H1 (cell line): ENCODE measurements around the gene MBNL2. TPM values are rescaled to one million over a fixed set of nuclear protein-coding genes. Genes with fewer than 3 reads are reported as not detected.

Experiments used
- CTCF ChIA-PET: fragments of 300-600 bp; sonication (Branson Sonifier 250); formaldehyde crosslinking; loops from one replicate; lab custom pipeline; 2021; ENCODE audit not compliant: partially characterized antibody; lab: Charles Lee
- POLR2A ChIA-PET: fragments of 300-600 bp; sonication (Branson Sonifier 250); formaldehyde crosslinking; loops from one replicate; lab custom pipeline; 2021; ENCODE audit warnings: inconsistent platforms; ENCODE audit not compliant: partially characterized antibody; lab: Charles Lee
- DNase-seq, 2 experiments: peaks; one replicate each; pipeline versions ENCODE4 v3.0.0 to v3.0.0-alpha.2; 2010 to 2022; ENCODE audit warnings: low spot score in 2 of 2, low read depth in 1 of 2, mixed read lengths in 1 of 2
- FAIRE-seq: peaks from 2 replicates; lab custom pipeline; 2011; peaks lifted over from hg19 to GRCh38; lab: Jason Lieb, UNC
- H2AFZ ChIP-seq: 2 replicates; pipeline ENCODE4 v1.8.1; 2012; ENCODE audit warnings: low read length, inconsistent platforms
- H2AK5ac ChIP-seq: 2 replicates; pipeline ENCODE4 v1.6.1; 2013; ENCODE audit warnings: low read depth, low read length
- H2BK120ac ChIP-seq: replicated peaks from 2 replicates; pipeline ENCODE3; 2013; ENCODE audit warnings: low read depth, low read length, inconsistent platforms
- H2BK12ac ChIP-seq: 2 replicates; pipeline ENCODE4 v1.6.1; 2013; ENCODE audit warnings: low read depth, low read length
- H2BK15ac ChIP-seq: 2 replicates; pipeline ENCODE4 v1.6.1; 2013; ENCODE audit warnings: low read length
- H2BK20ac ChIP-seq: 2 replicates; pipeline ENCODE4 v1.6.1; 2013; ENCODE audit warnings: low read length
- H2BK5ac ChIP-seq: 2 replicates; pipeline ENCODE4 v1.6.1; 2013; ENCODE audit warnings: low read depth, low read length
- H3K14ac ChIP-seq: 2 replicates; pipeline ENCODE4 v1.6.1; 2013; ENCODE audit warnings: inconsistent platforms; ENCODE audit not compliant: insufficient read length
- H3K18ac ChIP-seq: 2 replicates; pipeline ENCODE4 v1.6.1; 2013; ENCODE audit warnings: low read length; ENCODE audit errors: extremely low read depth
- H3K23ac ChIP-seq: 2 replicates; pipeline ENCODE4 v1.6.1; 2013; ENCODE audit warnings: inconsistent platforms; ENCODE audit not compliant: insufficient read length
- H3K23me2 ChIP-seq: 2 replicates; pipeline ENCODE4 v1.6.1; 2013; ENCODE audit warnings: low read depth, low read length
- H3K27ac ChIP-seq: 2 replicates; pipeline ENCODE4 v1.6.1; 2011; ENCODE audit warnings: low read depth, low read length, inconsistent platforms
- H3K27me3 ChIP-seq, 4 experiments: replicated peaks in 1 of 4; 1 replicate in 1 of 4; 2 replicates in 3 of 4; pipeline versions ENCODE4 v1.6.1 to v1.8.1; 2011 to 2013; ENCODE audit warnings: low read length in 3 of 4, mild to moderate bottlenecking in 3 of 4, inconsistent platforms in 2 of 4, mixed read lengths in 2 of 4, moderate library complexity in 1 of 4; ENCODE audit not compliant: control insufficient read depth in 3 of 4, insufficient read depth in 3 of 4; ENCODE audit errors: extremely low read depth in 1 of 4
- H3K36me3 ChIP-seq, 4 experiments: 2 replicates each; pipeline versions ENCODE4 v1.6.1 to v1.8.1; 2011 to 2013; ENCODE audit warnings: mild to moderate bottlenecking in 4 of 4, low read length in 3 of 4, moderate library complexity in 2 of 4, control low read depth in 1 of 4, inconsistent platforms in 1 of 4; ENCODE audit not compliant: insufficient read depth in 4 of 4, control insufficient read depth in 2 of 4
- H3K4ac ChIP-seq: replicated peaks from 2 replicates; pipeline ENCODE3; 2013; ENCODE audit warnings: low read length, low read depth, mixed read lengths, inconsistent platforms; ENCODE audit not compliant: insufficient read length
- H3K4me1 ChIP-seq, 4 experiments: replicated peaks in 1 of 4; 1 replicate in 1 of 4; 2 replicates in 3 of 4; pipeline versions ENCODE4 v1.6.1 to v1.8.1; 2011 to 2013; ENCODE audit warnings: low read length in 3 of 4, inconsistent platforms in 2 of 4, mixed read lengths in 1 of 4; ENCODE audit not compliant: insufficient read depth in 4 of 4, control insufficient read depth in 3 of 4
- H3K4me2 ChIP-seq, 2 experiments: 2 replicates each; pipeline versions ENCODE4 v1.6.1 to v1.8.1; 2011 to 2013; ENCODE audit warnings: low read depth in 2 of 2, low read length in 2 of 2, control low read depth in 1 of 2, inconsistent platforms in 1 of 2, mild to moderate bottlenecking in 1 of 2; ENCODE audit not compliant: insufficient read depth in 1 of 2
- H3K4me3 ChIP-seq, 4 experiments: fragments of 200-600, 300-600 bp in 1 of 4; sonication (generic), shearing (Covaris generic), sonication (Bioruptor Twin) in 1 of 4; 2 replicates each; pipeline versions ENCODE4 v1.5.1 to v1.8.1; 2011 to 2016; ENCODE audit warnings: low read length in 4 of 4, low read depth in 3 of 4, control low read depth in 2 of 4, inconsistent platforms in 2 of 4, mild to moderate bottlenecking in 2 of 4, mixed read lengths in 1 of 4, moderate library complexity in 1 of 4; ENCODE audit not compliant: insufficient read depth in 2 of 4; ENCODE audit errors: extremely low read depth in 1 of 4
- H3K56ac ChIP-seq: replicated peaks from 2 replicates; pipeline ENCODE3; 2013; ENCODE audit warnings: low read depth, mild to moderate bottlenecking, mixed read lengths, low read length, inconsistent platforms; ENCODE audit not compliant: insufficient read length
- H3K79me1 ChIP-seq: 2 replicates; pipeline ENCODE4 v1.6.1; 2013; ENCODE audit warnings: low read depth, low read length, control low read depth
- H3K79me2 ChIP-seq, 2 experiments: 2 replicates each; pipeline versions ENCODE4 v1.6.1 to v1.8.1; 2012 to 2013; ENCODE audit warnings: low read length in 2 of 2, mild to moderate bottlenecking in 2 of 2, inconsistent platforms in 1 of 2; ENCODE audit not compliant: insufficient read depth in 2 of 2, control insufficient read depth in 1 of 2
- H3K9ac ChIP-seq, 4 experiments: replicated peaks in 1 of 4; 1 replicate in 1 of 4; 2 replicates in 3 of 4; pipeline versions ENCODE4 v1.6.1 to v1.8.1; 2011 to 2013; ENCODE audit warnings: low read depth in 3 of 4, low read length in 3 of 4, control low read depth in 2 of 4, mild to moderate bottlenecking in 2 of 4, moderate library complexity in 2 of 4, inconsistent platforms in 1 of 4; ENCODE audit errors: extremely low read depth in 1 of 4
- H3K9me3 ChIP-seq, 2 experiments: 2 replicates each; pipeline versions ENCODE4 v1.6.1 to v1.8.1; 2012 to 2013; ENCODE audit warnings: mild to moderate bottlenecking in 2 of 2, moderate library complexity in 2 of 2, control low read depth in 1 of 2, inconsistent platforms in 1 of 2, low read depth in 1 of 2, low read length in 1 of 2, mixed read lengths in 1 of 2; ENCODE audit not compliant: insufficient read depth in 2 of 2
- H4K20me1 ChIP-seq, 2 experiments: replicated peaks in 1 of 2; 2 replicates each; pipeline versions ENCODE3 to v1.8.1; 2011 to 2013; ENCODE audit warnings: inconsistent platforms in 2 of 2, low read length in 2 of 2, mild to moderate bottlenecking in 1 of 2; ENCODE audit not compliant: insufficient read depth in 2 of 2, control insufficient read depth in 1 of 2
- H4K5ac ChIP-seq: 2 replicates; pipeline ENCODE4 v1.6.1; 2013; ENCODE audit warnings: low read length, low read depth, mixed read lengths, inconsistent platforms; ENCODE audit not compliant: insufficient read length
- H4K8ac ChIP-seq: 2 replicates; pipeline ENCODE4 v1.8.0; 2013; ENCODE audit warnings: mild to moderate bottlenecking, moderate library complexity, low read length, inconsistent platforms; ENCODE audit not compliant: insufficient read depth; ENCODE audit errors: extremely low read depth
- H4K91ac ChIP-seq: replicated peaks from 2 replicates; pipeline ENCODE3; 2013; ENCODE audit warnings: low read length, mixed read lengths, inconsistent platforms; ENCODE audit not compliant: insufficient read length
- CTBP2 ChIP-seq: IDR thresholded peaks from 2 replicates; pipeline ENCODE4 v1.7.0; 2011; ENCODE audit warnings: borderline replicate concordance, mild to moderate bottlenecking, moderate library complexity, mixed read lengths, low read length; ENCODE audit not compliant: insufficient read depth, insufficient read length
- EZH2 ChIP-seq: fragments of 200-600 bp; sonication (generic); IDR thresholded peaks from 2 replicates; pipeline ENCODE4 v1.7.1; 2012; ENCODE audit warnings: low read depth, mild to moderate bottlenecking, moderate library complexity, low read length, inconsistent platforms; ENCODE audit not compliant: severe bottlenecking
- USF2 ChIP-seq: IDR thresholded peaks from 2 replicates; pipeline ENCODE4 v1.6.1; 2011; ENCODE audit warnings: low read length, improper control_type of control experiment
- WGBS, 2 experiments: shearing (Covaris generic) in 1 of 2; methylation state at CpG; one replicate each; pipeline versions ENCODE4 v1.1.6 to v1.1.7; 2013 to 2015; ENCODE audit warnings: low lambda C conversion rate in 2 of 2, mixed read lengths in 2 of 2, inconsistent platforms in 1 of 2, low coverage in 1 of 2, missing lambda C conversion rate in 1 of 2; ENCODE audit not compliant: insufficient replicate concordance in 2 of 2, insufficient coverage in 1 of 2, insufficient read length in 1 of 2; ENCODE audit errors: extremely low coverage in 1 of 2, missing lambda C conversion rate in 1 of 2; 5-methylcytosine and 5-hydroxymethylcytosine counted together
- polyA plus RNA-seq, 7 experiments: library from polyadenylated mRNA; depleted of rRNA in 3 of 7; stranded (reverse) in 5 of 7; unstranded in 2 of 7; fragments of >200 nt in 5 of 7; fragments of 200-250 nt in 2 of 7; gene quantifications; 1 replicate in 5 of 7; 2 replicates in 1 of 7; 4 replicates in 1 of 7; pipeline versions ENCODE4 v1.2.1 to v1.2.3, GENCODE V29; 2011 to 2013; ENCODE audit warnings: missing spikeins in 2 of 7, mixed read lengths in 2 of 7
- total RNA-seq: library from RNA; stranded (reverse); fragmentation: NEBNext Ultra II Directional; extraction: Animal tissue kit (Norgen Biotek cat#: 25700); gene quantifications from 2 replicates; pipeline ENCODE4 v1.2.1, GENCODE V29; 2021

The MBNL2 gene
- total and polyA plus RNA-seq, 2 of the 8 experiments (the other 6 are each of a cell fraction or from before 2014, with no cell fraction given): 1.0 to 2.6 TPM

GRCh38 chr13:97346561-97347254 is 124.6 kb downstream of the MBNL2 start:
- H3K4me1 ChIP-seq: peaks cover 0 to 2% (median 0%) of the 10 kb centered on the region in 4 experiments; a peak in 1 of 7 replicates
- ChIA-PET POLR2A (no interaction called here), CTCF (interaction anchor here (0.8 to 6.0 kb wide), 4 partner anchors 12 to 236 kb away, joined by 3 to 105 read pairs (median 4); no protein-coding TSS in a partner anchor)
- H3K9me3 ChIP-seq: no peaks in the 10 kb centered on the region
- no peak overlapping the region for H3K9ac ChIP-seq
- H3K79me2 ChIP-seq: no peaks in the 10 kb centered on the region
- 96% methylated on average over 36 of the region's 39 CpGs; no CpG with 5 or more reads in 1 of the 2 experiments for WGBS, 2 experiments
- H3K23ac ChIP-seq: no peak overlapping the region
- no peak for TF ChIP-seq CTBP2
- TF ChIP-seq EZH2: no peak
- TF ChIP-seq USF2: no peak
- H3K23me2 ChIP-seq: no peaks in the 10 kb centered on the region; the same call in 1 of the 2 replicates
- H3K36me3 ChIP-seq: no peaks in the 10 kb centered on the region; a peak in 2 of 8 replicates
- no peak overlapping the region for H2BK12ac ChIP-seq
- no peak overlapping the region for H3K18ac ChIP-seq
- DNase-seq: no peak
- H3K4me2 ChIP-seq: no peak overlapping the region; a peak in 1 of 4 replicates
- no peaks in the 10 kb centered on the region for H3K79me1 ChIP-seq
- no peak overlapping the region for H3K14ac ChIP-seq
- H3K4ac ChIP-seq: no peak overlapping the region
- peak overlapping the region; percentile 64 for H3K56ac ChIP-seq
- no peak overlapping the region for H3K4me3 ChIP-seq
- no peak overlapping the region for H2BK120ac ChIP-seq
- no peak for FAIRE-seq
- no peak overlapping the region for H4K8ac ChIP-seq
- no peak overlapping the region for H4K91ac ChIP-seq
- H4K20me1 ChIP-seq: no peaks in the 10 kb centered on the region
- no peak overlapping the region for H2AK5ac ChIP-seq
- H4K5ac ChIP-seq: no peak overlapping the region
- H3K27me3 ChIP-seq: no peaks in the 10 kb centered on the region
- H2BK15ac ChIP-seq: no peak overlapping the region
- H2AFZ ChIP-seq: no peak overlapping the region
- H2BK20ac ChIP-seq: no peak overlapping the region
- H2BK5ac ChIP-seq: no peak overlapping the region
- H3K27ac ChIP-seq: no peak overlapping the region
